ENCODE results near the gene WNT9A. TPM values are rescaled to one million over a fixed set of nuclear protein-coding genes. Genes with fewer than 3 reads are reported as not detected.

The WNT9A gene
- total and polyA plus RNA-seq, 9 of the 15 experiments (the other 6 are each of a cell fraction or from before 2014, with no cell fraction given) = 0.04 to 0.17 (median 0.10) TPM; not detected in 4

GRCh38 chr1:227889047-227889862, 58.5 kb downstream of the WNT9A start (continued):
- no peak for TF ChIP-seq MGA (IDR thresholded peaks at IDR 0.05)
- TF ChIP-seq ZBTB11 (CRISPR knock-in tag; IDR thresholded peaks at IDR 0.05) = no peak
- peak; percentile 56 for TF ChIP-seq FOS (IDR thresholded peaks at IDR 0.05; ENCODE audit: extremely low read depth, insufficient read length)
- TF ChIP-seq CSDE1 (IDR thresholded peaks at IDR 0.05) = no peak
- TF ChIP-seq POLR3G (IDR thresholded peaks at IDR 0.05; ENCODE audit: extremely low read depth, insufficient read length, insufficient replicate concordance) = no peak
- TF ChIP-seq ZNF436 (CRISPR knock-in tag; IDR thresholded peaks at IDR 0.05) = no peak
- TF ChIP-seq DACH1 (IDR thresholded peaks at IDR 0.05; ENCODE audit: partially characterized antibody) = no peak
- TF ChIP-seq RAD21 (CRISPR knock-in tag; conservative IDR thresholded peaks at IDR 0.05 in 1 of 2, IDR thresholded peaks at IDR 0.05 in 1 of 2) = no peak
- TF ChIP-seq SAP30 (IDR thresholded peaks at IDR 0.05; ENCODE audit: borderline replicate concordance, insufficient read depth, low read depth, low read length, poor library complexity, severe bottlenecking) = no peak
- TF ChIP-seq CHD2 (IDR thresholded peaks at IDR 0.05; ENCODE audit: low read depth, low read length) = no peak
- TF ChIP-seq SUPT5H (IDR thresholded peaks at IDR 0.05) = no peak
